ENCODE measurements around the gene TAPBPL.

TAPBPL gene

GRCh38 chr12:6463216-6463615, 11.4 kb downstream of the TAPBPL start:
- TF ChIP-seq CTCF (IDR thresholded peaks at IDR 0.05; ENCODE audit: borderline replicate concordance, extremely low read depth, low read length, poor library complexity, severe bottlenecking) (no peak), EZH2 (IDR thresholded peaks at IDR 0.05; ENCODE audit: borderline replicate concordance, low read depth, low read length, severe bottlenecking) (no peak)
- H3K4me3 ChIP-seq (ENCODE audit: low read depth in 1 of 2, low read length in 2 of 2), result peak overlapping the region in 1 of 2 experiments; percentile 44; a peak in 1 of 4 replicates
- no peak for DNase-seq
- no peak overlapping the region for H2AFZ ChIP-seq (ENCODE audit: low read depth, low read length)
- peak overlapping the region; percentile 58 for H3K4me2 ChIP-seq (ENCODE audit: insufficient read depth, low read length)
- H3K27me3 ChIP-seq (ENCODE audit: insufficient read depth, low read length, poor library complexity), result no peaks in the 10 kb centered on the region
- no peaks in the 10 kb centered on the region; the same call in 1 of the 2 replicates for H4K20me1 ChIP-seq (ENCODE audit: insufficient read depth, low read length)
- H3K9me3 ChIP-seq (ENCODE audit: insufficient read depth, low read length, severe bottlenecking), result no peaks in the 10 kb centered on the region
- peak overlapping the region; percentile 96 for H3K27ac ChIP-seq (ENCODE audit: low read length)
- ATAC-seq (ENCODE audit: insufficient read depth, low read depth), result no peak
- peaks cover 76% of the 10 kb centered on the region for H3K36me3 ChIP-seq (ENCODE audit: insufficient read depth, low read length)
- peaks cover 60% of the 10 kb centered on the region for H3K4me1 ChIP-seq (ENCODE audit: insufficient read depth, low read length)
- H3K79me2 ChIP-seq (ENCODE audit: insufficient read depth, low read length), result peaks cover 34% of the 10 kb centered on the region
- peak overlapping the region; percentile 54 for H3K9ac ChIP-seq (ENCODE audit: low read depth, low read length)

GRCh38 chr12:6463858-6464257, 12.0 kb downstream of the TAPBPL start:
- DNase-seq (no peak), ATAC-seq (ENCODE audit: insufficient read depth, low read depth) (no peak)
- Histone ChIP-seq H3K27ac (ENCODE audit: low read length) (peak overlapping the region; percentile 96), H3K79me2 (ENCODE audit: insufficient read depth, low read length) (peaks cover 41% of the 10 kb centered on the region), H3K36me3 (ENCODE audit: insufficient read depth, low read length) (peaks cover 72% of the 10 kb centered on the region), H3K4me1 (ENCODE audit: insufficient read depth, low read length) (peaks cover 66% of the 10 kb centered on the region), H3K9ac (ENCODE audit: low read depth, low read length) (peak overlapping the region; percentile 54; the same call in 1 of the 2 replicates), H3K27me3 (ENCODE audit: insufficient read depth, low read length, poor library complexity) (no peaks in the 10 kb centered on the region), H3K4me2 (ENCODE audit: insufficient read depth, low read length) (no peak overlapping the region), H2AFZ (ENCODE audit: low read depth, low read length) (no peak overlapping the region), H4K20me1 (ENCODE audit: insufficient read depth, low read length) (no peaks in the 10 kb centered on the region; the same call in 1 of the 2 replicates), H3K4me3 (ENCODE audit: low read depth in 1 of 2, low read length in 2 of 2) (no peak overlapping the region), H3K9me3 (ENCODE audit: insufficient read depth, low read length, severe bottlenecking) (no peaks in the 10 kb centered on the region)
- TF ChIP-seq EZH2 (IDR thresholded peaks at IDR 0.05; ENCODE audit: borderline replicate concordance, low read depth, low read length, severe bottlenecking) (no peak), CTCF (IDR thresholded peaks at IDR 0.05; ENCODE audit: borderline replicate concordance, extremely low read depth, low read length, poor library complexity, severe bottlenecking) (no peak)

GRCh38 chr12:6464531-6464930, 12.7 kb downstream of the TAPBPL start:
- TF ChIP-seq CTCF (IDR thresholded peaks at IDR 0.05; ENCODE audit: borderline replicate concordance, extremely low read depth, low read length, poor library complexity, severe bottlenecking) (no peak), EZH2 (IDR thresholded peaks at IDR 0.05; ENCODE audit: borderline replicate concordance, low read depth, low read length, severe bottlenecking) (no peak)
- DNase-seq (no peak), ATAC-seq (ENCODE audit: insufficient read depth, low read depth) (no peak)
- H3K9me3 ChIP-seq (ENCODE audit: insufficient read depth, low read length, severe bottlenecking), result no peaks in the 10 kb centered on the region
- peaks cover 47% of the 10 kb centered on the region for H3K79me2 ChIP-seq (ENCODE audit: insufficient read depth, low read length)
- H3K36me3 ChIP-seq (ENCODE audit: insufficient read depth, low read length), result peaks cover 66% of the 10 kb centered on the region
- no peaks in the 10 kb centered on the region; the same call in 1 of the 2 replicates for H4K20me1 ChIP-seq (ENCODE audit: insufficient read depth, low read length)
- H3K27me3 ChIP-seq (ENCODE audit: insufficient read depth, low read length, poor library complexity), result no peaks in the 10 kb centered on the region
- H3K27ac ChIP-seq (ENCODE audit: low read length), result peak overlapping the region; percentile 96
- H3K4me3 ChIP-seq (ENCODE audit: low read depth in 1 of 2, low read length in 2 of 2), result no peak overlapping the region
- H3K4me2 ChIP-seq (ENCODE audit: insufficient read depth, low read length), result no peak overlapping the region
- H3K9ac ChIP-seq (ENCODE audit: low read depth, low read length), result no peak overlapping the region
- H2AFZ ChIP-seq (ENCODE audit: low read depth, low read length), result no peak overlapping the region
- peaks cover 73% of the 10 kb centered on the region for H3K4me1 ChIP-seq (ENCODE audit: insufficient read depth, low read length)

Data from DND-41 (cell line).